GM06990 (cell line): Measurements from ENCODE around the gene CMSS1.
A peak's percentile ranks its signal among the peaks of the same experiment; 100 is the strongest.

Experiments used
- DNase-seq: peaks from one replicate; pipeline ENCODE4 v3.0.0-alpha.2; 2011; ENCODE audit not compliant: insufficient read length; ENCODE audit errors: extremely low read depth
- H3K27me3 ChIP-seq: replicated peaks from 2 replicates; pipeline ENCODE4 v1.6.0; 2011; ENCODE audit warnings: low read length; ENCODE audit not compliant: control insufficient read depth, insufficient read depth
- H3K36me3 ChIP-seq: 2 replicates; pipeline ENCODE4 v1.5.1; 2011; ENCODE audit warnings: low read length; ENCODE audit not compliant: control insufficient read depth, insufficient read depth
- H3K4me3 ChIP-seq: replicated peaks from 2 replicates; pipeline ENCODE4 v1.5.1; 2011; ENCODE audit warnings: low read depth, mild to moderate bottlenecking, control low read depth, low read length
- CTCF ChIP-seq: IDR thresholded peaks from 2 replicates; pipeline ENCODE4 v1.5.1; 2011; ENCODE audit warnings: low read length, control low read depth, mild to moderate bottlenecking, inconsistent platforms; ENCODE audit not compliant: insufficient read depth, poor library complexity, severe bottlenecking

CMSS1 gene

DNA sequence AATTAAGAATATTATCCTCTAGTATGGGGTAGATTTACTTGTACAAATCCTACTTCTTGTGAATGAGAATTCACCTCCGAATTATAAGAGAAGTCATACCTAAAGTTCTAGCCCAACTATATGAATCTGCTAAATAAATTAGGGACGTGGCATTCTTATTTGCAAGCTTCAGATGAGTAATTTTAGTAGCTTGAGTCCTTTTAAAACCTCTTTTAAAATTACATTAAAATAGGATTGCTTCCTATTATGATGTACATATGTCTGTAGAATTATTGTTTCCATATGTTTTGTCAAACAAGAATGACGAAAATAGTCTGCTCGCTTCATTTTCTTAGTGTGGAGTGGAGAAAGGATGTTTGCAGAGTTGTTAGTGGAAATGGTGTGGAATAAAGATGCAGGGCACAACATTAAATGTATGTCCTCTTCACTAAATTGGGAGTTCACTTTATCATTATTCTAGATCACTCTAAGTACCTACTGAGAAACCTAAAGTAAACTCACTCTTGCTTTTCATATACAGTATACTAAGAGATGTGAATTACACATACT lies 59.4 kb downstream of the CMSS1 start:
- H3K27me3 ChIP-seq, result no peaks in the 10 kb centered on the region
- TF ChIP-seq CTCF, result no peak

DNA sequence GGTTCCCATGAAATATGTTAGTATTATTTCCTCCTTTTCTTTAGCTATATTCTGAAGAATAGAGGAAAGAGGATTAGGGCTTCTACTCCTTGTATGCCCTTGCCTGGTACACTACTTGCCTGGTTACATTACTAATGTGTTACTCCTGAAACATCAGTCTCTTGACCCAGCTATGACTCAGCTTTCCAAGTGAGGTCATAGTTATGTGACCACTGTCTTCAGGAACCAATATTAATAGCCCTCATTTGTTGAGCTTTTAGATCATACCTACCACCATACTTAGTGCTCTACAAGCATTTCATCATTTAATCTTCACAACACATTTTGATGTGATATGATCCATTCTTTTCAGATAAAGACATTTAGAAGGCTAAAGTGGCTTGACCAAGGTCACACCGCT lies 60.3 kb downstream of the CMSS1 start:
- TF ChIP-seq CTCF, result no peak
- Histone ChIP-seq H3K36me3 (no peaks in the 10 kb centered on the region), H3K27me3 (no peaks in the 10 kb centered on the region), H3K4me3 (no peak overlapping the region)
- DNase-seq, result peak; percentile 52

More for the DNA sequence above, 59.4 kb downstream of the CMSS1 start:
- no peak overlapping the region for H3K4me3 ChIP-seq
- H3K36me3 ChIP-seq, result no peaks in the 10 kb centered on the region
- DNase-seq, result no peak

- no peaks in the 10 kb centered on the region for H3K36me3 ChIP-seq
- no peak for TF ChIP-seq CTCF
- DNase-seq, result no peak
- H3K27me3 ChIP-seq, result no peaks in the 10 kb centered on the region
- no peak overlapping the region for H3K4me3 ChIP-seq
Measured at GRCh38 chr3:99879275-99879674, 61.6 kb downstream of the CMSS1 start.

DNA sequence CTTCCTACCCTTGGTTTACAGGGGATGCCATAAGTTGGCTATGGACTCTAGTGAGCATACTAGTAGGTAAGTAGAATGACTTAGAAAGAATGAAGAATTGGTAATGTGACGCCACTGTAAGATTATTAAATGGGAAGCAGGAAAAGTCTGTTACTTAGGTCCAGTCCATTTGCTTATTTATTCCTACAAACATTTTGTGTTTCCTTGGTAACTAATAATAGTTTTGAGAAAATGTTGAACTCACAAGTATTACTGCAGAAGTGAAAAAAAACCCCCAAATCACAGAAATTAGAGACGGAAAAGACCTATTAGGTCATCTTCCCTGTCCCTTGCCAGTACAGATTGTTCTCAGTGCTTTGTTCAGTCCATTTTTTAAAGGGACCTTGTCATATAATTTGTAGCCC lies 63.5 kb downstream of the CMSS1 start:
- Histone ChIP-seq H3K36me3 (no peaks in the 10 kb centered on the region), H3K27me3 (no peaks in the 10 kb centered on the region), H3K4me3 (no peak overlapping the region)
- no peak for TF ChIP-seq CTCF
- no peak for DNase-seq

GRCh38 chr3:99882436-99883137 lies 64.9 kb downstream of the CMSS1 start:
- TF ChIP-seq CTCF, result no peak
- H3K4me3 ChIP-seq, result no peak overlapping the region

DNA sequence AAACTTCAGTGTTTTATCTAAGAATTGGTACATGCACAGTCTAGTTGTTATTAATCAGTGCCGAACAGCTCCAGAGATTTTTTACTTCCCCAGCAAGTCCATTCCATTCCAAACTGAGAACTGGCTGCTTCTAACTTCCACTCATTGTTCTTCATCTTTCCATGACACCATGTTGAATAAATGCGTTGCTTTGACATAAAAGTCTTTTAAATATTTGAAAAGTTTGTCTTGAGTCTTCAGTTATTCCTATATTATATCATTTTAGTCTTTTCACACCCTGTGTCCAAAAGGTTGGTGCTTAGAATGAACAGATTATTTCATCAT lies 65.4 kb downstream of the CMSS1 start:
- TF ChIP-seq CTCF, result no peak
- DNase-seq, result no peak
- H3K4me3 ChIP-seq, result no peak overlapping the region
- H3K27me3 ChIP-seq, result no peaks in the 10 kb centered on the region
- no peaks in the 10 kb centered on the region for H3K36me3 ChIP-seq

More at GRCh38 chr3:99882436-99883137, 64.9 kb downstream of the CMSS1 start:
- no peak for DNase-seq
- H3K36me3 ChIP-seq, result no peaks in the 10 kb centered on the region
- H3K27me3 ChIP-seq, result no peaks in the 10 kb centered on the region
